GM23338 (cell line): ENCODE measurements around the gene AMBRA1. TPM values are rescaled to one million over a fixed set of nuclear protein-coding genes. Genes with fewer than 3 reads are reported as not detected.

Source experiments
- ATAC-seq: fragments of 200-7000 bp; cut with Tn5 transposase; 3 replicates; pipeline ENCODE4 v1.9.1; 2020
- DNase-seq: peaks from one replicate; pipeline ENCODE4 v3.0.0-alpha.2; 2015; ENCODE audit warnings: low spot score
- H2AFZ ChIP-seq: fragments of 200-600 bp; sonication (generic); 2 replicates; pipeline ENCODE4 v1.8.0; 2016; ENCODE audit warnings: antibody characterized with exemption, mild to moderate bottlenecking, moderate library complexity
- H3F3A ChIP-seq: fragments of 200-600 bp; sonication (generic); replicated peaks from 2 replicates; pipeline ENCODE4 v1.8.0; 2017; ENCODE audit warnings: antibody characterized with exemption, mixed run types, low read depth
- H3K27ac ChIP-seq: fragments of 200-600 bp; sonication (generic); 2 replicates; pipeline ENCODE4 v1.6.1; 2016; ENCODE audit warnings: low read depth
- H3K27me3 ChIP-seq: fragments of 200-600 bp; sonication (generic); 2 replicates; pipeline ENCODE4 v1.8.0; 2016; ENCODE audit warnings: mild to moderate bottlenecking, mixed run types, moderate library complexity; ENCODE audit not compliant: insufficient read depth
- H3K36me3 ChIP-seq: fragments of 200-600 bp; sonication (generic); 2 replicates; pipeline ENCODE4 v1.8.0; 2016; ENCODE audit warnings: mild to moderate bottlenecking; ENCODE audit not compliant: insufficient read depth
- H3K4me1 ChIP-seq: fragments of 200-600 bp; sonication (generic); 2 replicates; pipeline ENCODE4 v1.8.0; 2016; ENCODE audit warnings: mild to moderate bottlenecking, moderate library complexity; ENCODE audit not compliant: insufficient read depth
- H3K4me2 ChIP-seq: fragments of 200-600 bp; sonication (generic); 2 replicates; pipeline ENCODE4 v1.7.1; 2017; ENCODE audit warnings: mixed run types
- H3K4me3 ChIP-seq: fragments of 200-600 bp; sonication (generic); 2 replicates; pipeline ENCODE4 v1.6.1; 2016; ENCODE audit warnings: mixed run types
- H3K79me2 ChIP-seq: fragments of 200-600 bp; sonication (generic); replicated peaks from 2 replicates; pipeline ENCODE4 v1.8.0; 2017; ENCODE audit warnings: mild to moderate bottlenecking; ENCODE audit not compliant: insufficient read depth
- H3K9me2 ChIP-seq: fragments of 200-600 bp; sonication (generic); 2 replicates; pipeline ENCODE4 v1.8.0; 2017; ENCODE audit not compliant: insufficient read depth
- H4K20me1 ChIP-seq: fragments of 200-600 bp; sonication (generic); replicated peaks from 2 replicates; pipeline ENCODE4 v1.8.0; 2017; ENCODE audit warnings: mild to moderate bottlenecking; ENCODE audit not compliant: insufficient read depth
- H3K27ac Mint-ChIP-seq: 2 replicates; pipeline ENCODE4 v1.8.0; 2020; ENCODE audit warnings: inconsistent platforms, mild to moderate bottlenecking, moderate library complexity, mixed read lengths
- H3K27me3 Mint-ChIP-seq: 3 replicates; pipeline ENCODE4 v1.8.0; 2022; ENCODE audit warnings: low read depth, mild to moderate bottlenecking, moderate library complexity, mixed read lengths, inconsistent platforms; ENCODE audit not compliant: insufficient read depth, poor library complexity
- H3K36me3 Mint-ChIP-seq: 3 replicates; pipeline ENCODE4 v1.8.0; 2021; ENCODE audit warnings: low read depth, mild to moderate bottlenecking, inconsistent platforms, moderate library complexity, mixed read lengths
- H3K4me1 Mint-ChIP-seq: 3 replicates; pipeline ENCODE4 v1.8.0; 2020; ENCODE audit warnings: mild to moderate bottlenecking, inconsistent platforms, mixed read lengths
- H3K4me3 Mint-ChIP-seq: 3 replicates; pipeline ENCODE4 v1.8.0; 2021; ENCODE audit warnings: moderate library complexity, mild to moderate bottlenecking, inconsistent platforms, mixed read lengths
- H3K9me3 Mint-ChIP-seq: 3 replicates; pipeline ENCODE4 v1.8.0; 2020; ENCODE audit warnings: moderate library complexity, mild to moderate bottlenecking, inconsistent platforms, mixed read lengths
- CREB1 ChIP-seq: fragments of 250-450 bp; sonication (Bioruptor Pico); IDR thresholded peaks from 2 replicates; pipeline ENCODE4 v1.5.0; 2020; ENCODE audit warnings: low read depth, mild to moderate bottlenecking, moderate library complexity
- EZH2 ChIP-seq: fragments of 200-600 bp; sonication (generic); IDR thresholded peaks from one replicate; pipeline ENCODE4 v1.8.0; 2017; ENCODE audit warnings: antibody characterized with exemption, mild to moderate bottlenecking, low read depth; ENCODE audit not compliant: unreplicated experiment
- EZH2phosphoT487 ChIP-seq: fragments of 200-600 bp; sonication (generic); IDR thresholded peaks from one replicate; pipeline ENCODE4 v1.8.1; 2018; ENCODE audit warnings: antibody characterized with exemption; ENCODE audit not compliant: unreplicated experiment
- JUNB ChIP-seq: IDR thresholded peaks from one replicate; pipeline ENCODE4 v1.6.1; 2016; ENCODE audit warnings: antibody characterized with exemption; ENCODE audit not compliant: unreplicated experiment
- NANOG ChIP-seq: IDR thresholded peaks from 2 replicates; pipeline ENCODE4 v1.6.1; 2016; ENCODE audit warnings: antibody characterized with exemption, borderline replicate concordance
- POLR2AphosphoS5 ChIP-seq: IDR thresholded peaks from 2 replicates; pipeline ENCODE4 v1.6.1; 2016; ENCODE audit warnings: antibody characterized with exemption, low read depth
- STAT1 ChIP-seq: IDR thresholded peaks from one replicate; pipeline ENCODE4 v1.6.1; 2016; ENCODE audit warnings: antibody characterized with exemption; ENCODE audit not compliant: unreplicated experiment
- ZNF331 ChIP-seq: fragments of 250-450 bp; sonication (Bioruptor Pico); IDR thresholded peaks from 2 replicates; pipeline ENCODE4 v1.5.0; 2020; ENCODE audit warnings: low read depth, mild to moderate bottlenecking, moderate library complexity
- ZNF462 ChIP-seq: fragments of 250-450 bp; sonication (Bioruptor Pico); IDR thresholded peaks from 2 replicates; pipeline ENCODE4 v1.5.0; 2020; ENCODE audit warnings: mild to moderate bottlenecking, moderate library complexity
- polyA plus RNA-seq: library from polyadenylated mRNA; unstranded; fragments of >200 nt; fragmentation: Nextera tagmentation; extraction: Ambion mirVana; gene quantifications from 2 replicates; pipeline ENCODE4 v1.2.1, GENCODE V29; 2016
- total RNA-seq: library from RNA; depleted of rRNA; stranded (reverse); fragments of >200 nt; shearing (Covaris generic); gene quantifications from 2 replicates; pipeline ENCODE4 v1.2.3, GENCODE V29; 2014
- TF ChIP-seq, protein P1 (sequence below), 2 experiments: fragments of 200-600 bp in 1 of 2; sonication (generic) in 1 of 2; conservative IDR thresholded peaks; 2 replicates each; pipeline versions ENCODE4 v1.5.1 to v1.6.1; 2016 to 2017; ENCODE audit warnings: antibody characterized with exemption in 2 of 2, low read depth in 2 of 2, mild to moderate bottlenecking in 2 of 2, moderate library complexity in 1 of 2
- TF ChIP-seq, protein P2 (sequence below): IDR thresholded peaks from 2 replicates; pipeline ENCODE4 v1.6.1; 2016; ENCODE audit warnings: antibody characterized with exemption

The AMBRA1 gene
- total and polyA plus RNA-seq, 2 experiments from 2014 or later = 8.3 to 34.8 TPM

GRCh38 chr11:46364791-46365190, 229.0 kb downstream of the AMBRA1 start (continued):
- TF ChIP-seq, protein P1, sequence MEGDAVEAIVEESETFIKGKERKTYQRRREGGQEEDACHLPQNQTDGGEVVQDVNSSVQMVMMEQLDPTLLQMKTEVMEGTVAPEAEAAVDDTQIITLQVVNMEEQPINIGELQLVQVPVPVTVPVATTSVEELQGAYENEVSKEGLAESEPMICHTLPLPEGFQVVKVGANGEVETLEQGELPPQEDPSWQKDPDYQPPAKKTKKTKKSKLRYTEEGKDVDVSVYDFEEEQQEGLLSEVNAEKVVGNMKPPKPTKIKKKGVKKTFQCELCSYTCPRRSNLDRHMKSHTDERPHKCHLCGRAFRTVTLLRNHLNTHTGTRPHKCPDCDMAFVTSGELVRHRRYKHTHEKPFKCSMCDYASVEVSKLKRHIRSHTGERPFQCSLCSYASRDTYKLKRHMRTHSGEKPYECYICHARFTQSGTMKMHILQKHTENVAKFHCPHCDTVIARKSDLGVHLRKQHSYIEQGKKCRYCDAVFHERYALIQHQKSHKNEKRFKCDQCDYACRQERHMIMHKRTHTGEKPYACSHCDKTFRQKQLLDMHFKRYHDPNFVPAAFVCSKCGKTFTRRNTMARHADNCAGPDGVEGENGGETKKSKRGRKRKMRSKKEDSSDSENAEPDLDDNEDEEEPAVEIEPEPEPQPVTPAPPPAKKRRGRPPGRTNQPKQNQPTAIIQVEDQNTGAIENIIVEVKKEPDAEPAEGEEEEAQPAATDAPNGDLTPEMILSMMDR (conservative IDR thresholded peaks at IDR 0.05; ENCODE audit: low read depth in 2 of 2) = no peak
- TF ChIP-seq EZH2phosphoT487 = no peak
- no peak for TF ChIP-seq ZNF331 (CRISPR knock-in tag)

DNA sequence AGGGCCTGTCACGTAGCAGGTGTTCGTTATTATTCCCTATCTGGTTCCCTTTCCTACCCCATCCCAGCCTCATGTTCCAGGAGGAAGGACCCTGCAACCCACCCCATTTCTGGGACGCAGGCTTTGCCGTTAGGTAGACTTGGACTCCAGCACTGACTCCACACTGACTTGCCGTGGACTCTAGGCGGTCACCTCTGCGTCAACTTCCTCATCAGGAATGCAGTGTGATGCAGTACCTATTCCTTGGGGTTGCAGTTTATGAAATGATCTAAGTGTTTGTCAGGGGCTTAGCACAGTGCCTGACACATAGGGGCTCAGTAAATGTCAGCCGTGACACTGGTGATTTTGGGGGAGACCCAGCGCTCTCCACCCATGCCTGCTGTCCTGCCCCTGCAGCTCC, 229.8 kb downstream of the AMBRA1 start:
- peaks cover 18% of the 10 kb centered on the region for H3K4me1 ChIP-seq
- TF ChIP-seq CREB1 = no peak
- TF ChIP-seq ZNF331 (CRISPR knock-in tag) = no peak
- TF ChIP-seq STAT1 = no peak
- TF ChIP-seq ZNF462 (CRISPR knock-in tag) = no peak
- TF ChIP-seq EZH2 = no peak
- TF ChIP-seq JUNB = no peak
- TF ChIP-seq, protein P2, sequence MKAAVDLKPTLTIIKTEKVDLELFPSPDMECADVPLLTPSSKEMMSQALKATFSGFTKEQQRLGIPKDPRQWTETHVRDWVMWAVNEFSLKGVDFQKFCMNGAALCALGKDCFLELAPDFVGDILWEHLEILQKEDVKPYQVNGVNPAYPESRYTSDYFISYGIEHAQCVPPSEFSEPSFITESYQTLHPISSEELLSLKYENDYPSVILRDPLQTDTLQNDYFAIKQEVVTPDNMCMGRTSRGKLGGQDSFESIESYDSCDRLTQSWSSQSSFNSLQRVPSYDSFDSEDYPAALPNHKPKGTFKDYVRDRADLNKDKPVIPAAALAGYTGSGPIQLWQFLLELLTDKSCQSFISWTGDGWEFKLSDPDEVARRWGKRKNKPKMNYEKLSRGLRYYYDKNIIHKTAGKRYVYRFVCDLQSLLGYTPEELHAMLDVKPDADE = no peak
- no peak for TF ChIP-seq POLR2AphosphoS5
- TF ChIP-seq, protein P1 (conservative IDR thresholded peaks at IDR 0.05; ENCODE audit: low read depth in 2 of 2) = no peak
- no peak for TF ChIP-seq EZH2phosphoT487
- no peak for TF ChIP-seq NANOG

More for the DNA sequence above, 229.8 kb downstream of the AMBRA1 start:
- Mint-ChIP-seq H3K36me3 (peaks cover 14% of the 10 kb centered on the region), H3K27ac (no peak overlapping the region), H3K27me3 (peaks cover 9% of the 10 kb centered on the region), H3K4me3 (no peak overlapping the region), H3K9me3 (no peaks in the 10 kb centered on the region), H3K4me1 (peaks cover 44% of the 10 kb centered on the region)
- H3K79me2 ChIP-seq = peaks cover 36% of the 10 kb centered on the region
- no peaks in the 10 kb centered on the region for H3K36me3 ChIP-seq
- H3K27me3 ChIP-seq = no peaks in the 10 kb centered on the region
- peaks cover 18% of the 10 kb centered on the region for H4K20me1 ChIP-seq
- no peaks in the 10 kb centered on the region for H3K9me2 ChIP-seq
- H3K4me2 ChIP-seq = no peak overlapping the region
- 0 out of 2 replicates have a peak, but pooled peaks cover 14% of the 10 kb centered on the region for H3F3A ChIP-seq
- H3K4me3 ChIP-seq = no peak overlapping the region
- no peak for ATAC-seq
- no peak overlapping the region for H3K27ac ChIP-seq
- DNase-seq = no peak
- H2AFZ ChIP-seq = no peak overlapping the region
